IPS-NIHi7 (cell line): ENCODE results near the gene HAUS7.

Experiments
- DNase-seq: peaks from one replicate; pipeline ENCODE4 v3.0.0; 2012; ENCODE audit warnings: mixed read lengths; ENCODE audit errors: extremely low spot score

Gene HAUS7

GRCh38 chrX:153477364-153477857 lies 7.0 kb upstream of the HAUS7 start:
- DNase-seq: no peak

GRCh38 chrX:153476666-153477363 lies 6.4 kb upstream of the HAUS7 start:
- DNase-seq: no peak

- DNase-seq: no peak
Observed at GRCh38 chrX:153475751-153476281, 5.4 kb upstream of the HAUS7 start.

DNA sequence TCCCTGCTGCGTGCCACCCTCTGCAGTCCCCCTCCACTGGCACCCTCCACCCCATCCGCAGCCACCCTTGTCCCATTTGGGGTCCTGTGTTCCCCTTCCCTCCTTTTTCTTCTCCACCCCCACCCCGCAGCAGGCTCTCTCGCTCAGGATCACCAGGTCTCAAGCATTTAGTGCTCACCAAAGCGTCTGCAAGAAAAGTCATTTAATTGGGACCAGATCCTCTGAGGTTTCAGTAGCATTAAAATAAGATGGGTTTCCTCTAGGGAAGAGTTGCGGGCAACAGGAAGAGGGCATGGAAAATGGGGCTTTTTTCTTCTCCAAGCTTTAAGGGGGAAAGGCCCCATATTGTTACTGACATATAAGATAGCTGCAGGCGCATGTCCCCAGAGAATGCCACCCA lies 4.9 kb upstream of the HAUS7 start:
- no peak for DNase-seq

GRCh38 chrX:153474718-153475117 lies 4.3 kb upstream of the HAUS7 start:
- DNase-seq: no peak

DNA sequence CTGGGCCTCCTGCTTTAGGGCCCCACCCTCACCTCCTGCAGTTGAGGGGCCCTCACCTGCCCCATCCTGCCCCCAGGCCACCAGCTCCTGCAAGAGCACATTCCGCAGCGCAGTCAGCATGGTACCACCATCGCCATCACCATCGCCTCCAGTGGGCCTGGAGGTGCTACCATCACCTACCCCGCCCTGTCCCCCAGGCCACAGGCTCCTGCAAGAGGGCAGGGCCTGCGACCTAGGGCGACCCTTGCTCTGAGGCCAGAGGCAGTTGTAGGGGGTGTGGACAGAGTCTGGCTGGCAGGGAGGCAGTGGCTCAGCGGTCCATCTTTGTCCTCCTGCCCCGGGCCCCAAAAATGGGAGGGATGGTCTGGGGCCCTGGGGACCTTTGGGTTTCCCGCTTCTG lies 3.9 kb upstream of the HAUS7 start:
- DNase-seq: no peak

DNA sequence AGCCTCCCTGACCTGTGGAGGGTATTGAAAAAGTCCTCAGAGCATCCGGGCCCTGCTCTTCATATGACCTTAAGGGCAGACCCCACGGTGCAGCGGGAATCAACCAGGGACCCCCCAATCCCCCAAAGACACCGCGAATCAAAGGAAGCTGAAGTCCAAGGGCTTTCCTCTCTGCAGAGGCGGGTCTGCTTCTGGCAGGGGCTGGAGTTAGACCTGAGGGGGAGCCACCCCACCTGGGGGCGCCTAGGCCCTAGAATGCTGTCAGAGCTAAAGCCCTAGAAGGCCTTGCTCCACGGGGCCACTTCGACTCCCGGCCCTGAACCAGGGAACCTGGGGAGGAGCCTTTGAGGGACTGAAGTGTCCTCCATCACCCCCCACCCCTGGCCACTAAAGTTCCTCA lies 2.8 kb upstream of the HAUS7 start:
- DNase-seq: no peak

- no peak for DNase-seq
Observed at GRCh38 chrX:153471663-153472280, 1.4 kb upstream of the HAUS7 start.

- peak; percentile 51 for DNase-seq
Observed at GRCh38 chrX:153469811-153470410, 465 bp downstream of the HAUS7 start.

GRCh38 chrX:153468008-153468580 lies 2.3 kb downstream of the HAUS7 start:
- DNase-seq: no peak

GRCh38 chrX:153465691-153466380 lies 4.5 kb downstream of the HAUS7 start:
- no peak for DNase-seq

- no peak for DNase-seq
Observed at GRCh38 chrX:153464116-153464515, 6.3 kb downstream of the HAUS7 start.

DNA sequence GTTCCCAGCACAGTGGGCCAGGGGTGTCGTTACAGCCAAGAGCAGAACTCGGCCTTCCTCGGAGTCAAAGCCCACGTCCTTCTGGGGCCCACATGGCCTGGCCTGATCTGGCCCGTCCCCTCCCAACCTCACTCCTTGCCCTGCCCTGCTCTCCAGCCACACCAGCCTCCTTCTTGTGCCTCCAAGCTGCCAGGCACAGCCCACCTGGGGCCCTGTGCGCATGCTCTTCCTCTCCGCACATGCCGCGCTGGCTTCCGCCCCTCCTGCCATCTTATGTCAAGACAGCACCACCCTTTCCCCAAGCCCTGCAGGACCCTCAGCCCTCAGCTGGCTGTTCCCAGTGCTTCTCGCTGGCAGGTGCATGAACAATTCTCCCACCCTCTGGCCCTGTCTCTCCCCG lies 6.8 kb downstream of the HAUS7 start:
- DNase-seq: no peak

DNA sequence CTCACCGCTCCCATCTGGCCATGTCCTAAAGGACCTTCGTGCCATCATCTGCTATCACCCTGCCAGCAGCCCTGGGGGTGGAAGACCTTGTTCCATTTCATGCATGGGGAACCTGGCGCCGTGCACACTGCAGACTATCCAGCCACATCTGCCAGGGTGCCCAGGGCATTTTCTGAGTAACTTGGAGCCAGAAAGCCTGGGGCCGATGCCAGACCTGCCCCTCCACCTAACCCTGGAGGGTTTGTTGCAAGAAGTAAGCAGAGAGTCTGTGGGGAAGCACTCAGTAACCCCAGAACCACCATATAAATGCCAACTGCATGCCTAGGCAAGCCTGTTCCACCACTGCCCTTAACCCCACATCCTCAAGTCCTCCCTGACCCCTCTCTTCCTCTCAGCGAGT lies 7.3 kb downstream of the HAUS7 start:
- no peak for DNase-seq

GRCh38 chrX:153462291-153462690 lies 8.1 kb downstream of the HAUS7 start:
- no peak for DNase-seq

DNA sequence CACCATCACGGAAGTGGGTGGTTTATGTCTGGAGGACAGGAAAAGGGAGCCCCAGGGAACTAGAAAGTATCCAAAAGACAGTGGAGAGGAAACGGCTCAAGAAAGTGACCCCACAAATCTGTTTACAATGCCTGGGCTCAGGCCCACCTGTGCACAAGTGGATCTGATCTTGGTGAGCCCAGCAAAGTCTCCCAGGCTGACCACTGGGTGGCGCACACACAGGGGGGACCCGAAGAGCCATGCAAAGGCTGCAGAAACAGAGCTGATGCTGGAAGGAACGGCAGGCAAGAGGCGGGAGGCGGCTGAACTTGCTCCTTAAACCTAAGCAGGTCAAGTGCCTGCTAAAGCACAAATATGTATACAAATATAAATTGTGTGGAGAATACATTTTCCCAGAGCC lies 9.6 kb downstream of the HAUS7 start:
- peak; percentile 75 for DNase-seq

GRCh38 chrX:153459986-153460385 lies 10.4 kb downstream of the HAUS7 start:
- no peak for DNase-seq

DNA sequence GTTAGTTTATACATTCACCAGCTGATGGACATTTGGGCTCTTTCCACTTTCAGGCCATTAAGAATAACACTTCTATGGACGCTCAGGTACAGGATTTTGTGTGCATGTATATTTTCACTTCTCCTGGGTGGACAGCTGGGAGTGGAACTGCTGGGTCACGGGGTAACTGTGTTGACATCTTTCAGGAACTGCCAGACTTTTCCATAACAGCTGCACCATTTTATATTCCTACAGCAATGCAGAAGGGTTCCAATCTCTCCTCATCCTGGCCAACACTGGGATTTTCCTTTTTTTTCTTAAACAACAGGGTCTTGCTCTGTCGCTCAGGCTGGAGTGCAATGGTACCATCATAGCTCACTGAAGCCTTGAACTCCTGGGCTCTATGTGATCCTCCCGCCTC lies 11.9 kb downstream of the HAUS7 start:
- no peak for DNase-seq

DNA sequence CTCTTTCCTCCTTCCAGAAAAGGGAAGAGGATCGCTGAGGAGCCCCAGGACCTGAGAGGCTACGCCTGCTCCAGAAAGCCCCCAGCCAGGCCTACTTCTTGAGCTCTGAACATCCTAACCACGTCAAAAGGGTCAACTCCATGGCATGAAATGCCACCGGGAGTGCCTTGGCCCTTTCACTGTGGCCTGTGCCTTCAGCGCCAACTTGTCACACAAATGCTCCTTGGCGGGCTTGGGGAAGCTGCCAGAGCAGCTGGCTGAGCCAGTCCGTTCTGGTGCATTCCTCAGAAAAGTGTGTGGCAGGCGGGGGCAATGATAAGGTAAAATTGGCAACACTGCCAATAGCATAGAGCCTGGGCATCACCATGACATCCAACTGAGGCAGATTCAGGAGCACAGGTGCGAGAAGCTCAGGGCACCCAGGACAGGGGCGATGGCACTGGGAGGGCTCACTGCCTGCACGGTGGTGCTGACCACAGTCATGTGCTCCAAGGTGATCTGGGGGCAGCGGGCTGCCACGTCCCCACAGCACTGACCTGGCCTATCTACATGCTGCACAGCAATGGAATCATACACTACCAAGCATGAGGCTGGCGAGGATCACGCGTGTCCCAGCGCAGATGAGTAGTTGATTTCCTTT lies 12.4 kb downstream of the HAUS7 start:
- DNase-seq: no peak

DNA sequence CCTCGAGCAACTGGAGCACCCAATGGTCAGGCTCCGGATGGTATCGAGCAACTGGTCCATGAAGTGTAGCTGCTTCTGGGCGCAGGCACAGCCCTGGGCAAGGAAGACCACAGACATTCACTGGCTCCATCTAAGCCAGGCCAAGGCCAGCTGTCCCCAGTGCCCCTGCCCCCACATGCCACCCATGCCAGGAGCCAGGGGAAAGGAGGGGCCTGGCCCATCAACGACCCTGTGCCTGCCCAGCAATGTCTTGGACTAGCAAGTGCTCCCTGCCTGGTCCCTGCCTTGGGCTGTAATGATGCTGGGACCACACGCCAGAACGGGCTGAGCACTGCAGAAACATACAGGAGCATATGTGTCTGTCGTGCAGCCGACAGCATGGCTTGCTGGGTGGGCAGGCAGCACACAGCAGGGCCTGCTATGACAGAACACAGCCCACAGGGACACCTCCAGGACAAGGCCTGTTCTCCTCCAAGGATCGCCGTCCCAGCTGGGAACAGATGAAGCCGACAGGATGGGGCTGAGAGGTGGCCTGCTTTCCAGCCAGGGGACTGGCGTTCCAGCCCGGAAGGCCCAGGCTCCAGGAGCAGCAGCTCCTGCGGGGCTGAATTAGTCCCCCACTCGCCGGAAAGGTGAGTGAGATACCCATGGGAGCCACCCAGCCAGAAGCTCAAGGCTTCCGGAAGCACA lies 13.1 kb downstream of the HAUS7 start:
- no peak for DNase-seq

DNA sequence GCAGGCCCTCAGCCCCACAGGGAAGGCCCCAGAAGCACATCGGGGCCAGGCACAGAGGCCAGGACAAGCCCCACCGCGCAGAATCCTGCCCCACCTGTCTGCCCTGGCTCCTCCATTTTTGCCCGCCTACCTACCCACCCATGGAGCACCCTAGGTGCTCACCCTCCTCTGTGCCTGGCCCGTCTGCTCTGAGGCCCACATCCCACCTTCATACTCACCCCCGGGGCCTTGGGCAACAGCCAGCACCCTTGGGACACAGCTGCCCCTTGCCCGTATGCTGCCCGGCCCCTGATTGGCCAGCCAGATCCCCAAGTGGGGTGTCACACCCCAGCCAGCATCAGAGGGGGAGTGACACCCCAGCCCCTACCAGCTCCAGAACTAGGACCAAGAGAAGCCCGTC lies 13.7 kb downstream of the HAUS7 start:
- no peak for DNase-seq
